T-helper 22 cell (primary cell): ENCODE results near the gene DALRD3.

Source experiments
- DNase-seq: peaks from one replicate; pipeline ENCODE4 v3.0.0-alpha.2; 2020; ENCODE audit warnings: low read depth

DALRD3 gene

DNA sequence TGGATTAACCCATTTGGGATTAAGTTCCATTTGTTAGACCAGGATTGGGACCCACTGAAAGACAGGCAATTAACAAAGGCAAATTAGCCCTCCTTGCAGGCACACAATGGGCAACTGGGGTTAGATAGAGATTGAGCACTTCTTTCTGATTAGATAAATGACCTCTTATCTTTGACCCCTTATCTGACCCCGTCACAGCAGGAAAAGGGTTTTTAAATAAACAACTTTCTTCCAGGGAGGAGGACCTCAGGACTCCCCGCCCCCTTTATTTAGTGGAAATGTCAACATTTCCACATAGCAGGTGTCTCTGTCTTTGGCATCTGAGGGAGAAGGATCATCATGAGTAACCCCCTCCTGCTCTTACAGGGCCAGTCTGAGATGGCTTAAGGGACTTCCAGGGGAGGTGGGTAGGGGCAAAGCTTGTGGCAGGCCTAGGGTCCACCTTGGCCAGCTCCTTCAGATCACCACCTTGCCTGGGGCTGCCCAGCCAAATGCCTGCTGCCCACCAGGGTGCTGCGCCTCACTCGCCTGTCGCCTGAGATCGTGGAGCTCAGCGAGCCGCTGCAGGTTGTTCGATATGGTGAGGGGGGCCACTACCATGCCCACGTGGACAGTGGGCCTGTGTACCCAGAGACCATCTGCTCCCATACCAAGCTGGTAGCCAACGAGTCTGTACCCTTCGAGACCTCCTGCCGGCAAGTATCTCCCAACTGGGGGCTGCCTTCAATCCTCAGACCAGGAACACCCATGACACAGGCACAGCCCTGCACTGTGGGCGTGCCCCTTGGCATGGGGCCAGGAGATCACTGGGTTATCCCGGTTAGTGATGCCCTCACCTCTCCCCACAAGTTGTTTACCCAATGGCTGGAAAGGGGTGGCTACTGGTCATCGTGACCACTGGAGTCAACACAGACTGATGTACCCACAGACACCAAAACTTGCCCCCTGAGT is 13.8 kb downstream of the DALRD3 start:
- no peak for DNase-seq

DNA sequence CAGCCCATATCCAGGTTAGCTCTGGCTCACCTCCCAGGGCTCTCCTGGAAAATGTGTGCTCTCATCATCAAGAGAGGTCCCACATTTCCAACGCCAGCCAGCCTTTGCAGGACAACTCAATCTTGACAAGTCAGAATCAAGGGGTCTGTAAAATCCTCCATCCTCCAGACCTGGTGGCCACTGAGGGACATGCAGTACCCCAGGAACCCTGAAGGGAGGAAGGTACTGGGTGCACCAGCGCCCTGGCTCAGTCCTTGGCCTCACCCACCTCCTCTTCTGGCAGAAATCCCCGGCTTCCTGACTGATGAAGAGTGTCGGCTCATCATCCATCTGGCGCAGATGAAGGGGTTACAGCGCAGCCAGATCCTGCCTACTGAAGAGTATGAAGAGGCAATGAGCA is 17.2 kb downstream of the DALRD3 start:
- no peak for DNase-seq

DNA sequence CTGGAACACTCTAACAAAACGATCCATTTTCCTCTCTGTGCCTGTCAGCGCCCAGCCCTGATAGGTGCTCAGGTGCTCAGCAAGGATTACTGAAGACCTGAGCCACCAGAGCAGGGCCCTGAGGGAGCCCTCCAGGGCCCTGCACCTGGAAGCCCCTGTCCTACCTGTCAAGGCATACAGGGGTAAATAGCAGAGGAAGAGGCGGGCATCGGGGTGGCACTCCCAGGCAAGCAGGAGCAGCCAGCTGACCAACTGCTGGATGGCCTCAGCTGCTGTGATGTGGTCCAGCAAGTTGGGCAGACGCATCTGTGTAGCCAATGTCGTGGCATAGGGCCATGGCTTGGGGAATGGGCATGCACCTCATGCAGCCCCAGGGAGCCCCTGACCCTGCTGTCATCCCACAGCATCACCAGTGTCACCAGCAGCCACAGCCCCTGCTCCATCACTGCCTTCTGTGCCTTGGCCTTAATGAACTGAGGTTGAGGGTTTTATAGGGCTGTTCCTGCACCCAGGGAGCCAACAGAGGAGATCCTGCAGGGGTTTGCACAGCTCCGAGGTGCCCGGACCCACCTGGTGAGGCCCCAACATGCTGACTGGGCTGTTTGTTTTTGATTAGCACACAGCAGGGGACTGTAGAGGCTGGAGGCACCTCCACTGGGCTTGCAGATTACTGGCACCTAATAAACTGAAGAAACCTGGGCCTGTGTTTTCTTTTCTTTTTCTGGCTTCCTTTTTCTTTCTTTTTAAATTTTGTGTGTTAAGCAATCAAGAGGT is 19.1 kb downstream of the DALRD3 start:
- no peak for DNase-seq

DNA sequence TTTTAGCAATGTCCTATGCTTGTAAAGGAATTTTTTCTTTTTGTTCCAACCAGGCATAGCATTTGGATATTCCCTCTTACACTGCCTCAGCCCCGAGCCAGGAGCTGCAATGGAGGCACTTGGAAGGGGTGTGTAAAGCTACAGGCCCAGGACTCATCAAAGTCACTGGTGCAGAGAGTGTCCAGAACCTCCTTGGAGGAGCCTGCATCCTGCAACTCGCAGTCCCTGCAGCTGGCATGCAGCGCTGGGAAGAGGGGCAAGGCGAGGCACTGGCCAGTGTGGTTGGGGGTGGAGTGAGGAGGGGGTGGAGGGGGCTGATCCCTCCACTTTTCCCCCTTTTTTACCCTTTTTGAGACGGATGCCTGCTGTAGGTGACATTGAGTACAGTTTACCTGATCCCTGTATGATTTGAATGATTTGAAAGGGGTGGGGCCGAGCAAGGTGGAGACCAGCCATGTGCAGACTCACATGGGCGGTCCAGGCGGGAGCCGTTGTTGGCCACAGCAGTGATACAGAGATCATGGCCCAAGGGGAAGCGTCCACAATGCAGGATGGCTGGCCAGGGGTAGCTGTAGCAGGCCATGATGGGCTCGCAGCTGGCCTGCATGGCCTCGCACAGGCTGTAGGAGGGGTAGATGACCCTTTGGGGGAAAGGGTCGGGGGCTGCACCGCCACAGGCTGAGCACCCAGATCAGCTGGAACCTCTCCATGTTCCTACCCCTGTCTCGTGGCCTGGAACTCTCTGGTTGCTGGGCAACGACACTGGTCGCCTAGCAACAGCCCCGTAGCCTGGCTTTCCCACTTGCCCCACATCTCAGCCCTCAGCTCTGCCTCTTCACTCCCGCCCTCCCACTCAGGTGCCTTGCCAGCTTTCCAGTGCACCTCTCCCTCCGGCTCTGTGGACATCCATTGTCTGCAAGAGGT is 20.4 kb downstream of the DALRD3 start:
- DNase-seq, result no peak

DNA sequence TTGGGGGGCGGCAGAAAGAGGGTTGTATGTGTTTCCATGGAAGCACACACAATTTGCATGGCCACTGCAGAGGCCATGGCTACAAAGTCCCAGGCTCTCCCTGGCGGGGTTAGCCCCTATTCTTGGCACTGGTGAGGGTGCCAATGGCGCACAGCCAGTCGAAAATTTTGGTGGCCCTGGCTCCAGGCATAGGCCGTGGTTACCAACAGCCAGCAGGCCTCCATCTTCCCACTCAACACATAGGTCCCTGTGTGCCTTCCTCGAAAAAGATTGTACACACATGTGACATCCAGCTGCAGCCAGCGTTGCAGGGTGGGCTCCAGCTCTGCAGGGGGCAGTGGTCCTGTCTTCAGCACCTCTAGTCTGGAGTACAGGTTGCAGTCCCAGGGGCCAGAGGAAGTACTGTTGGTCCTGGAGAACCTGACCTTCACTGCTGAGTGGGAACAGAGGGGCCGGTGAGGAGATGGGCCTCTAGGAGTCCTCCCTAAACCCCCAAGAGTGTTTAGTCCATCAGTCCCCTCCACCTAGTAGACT is 21.2 kb downstream of the DALRD3 start:
- DNase-seq, result no peak

DNA sequence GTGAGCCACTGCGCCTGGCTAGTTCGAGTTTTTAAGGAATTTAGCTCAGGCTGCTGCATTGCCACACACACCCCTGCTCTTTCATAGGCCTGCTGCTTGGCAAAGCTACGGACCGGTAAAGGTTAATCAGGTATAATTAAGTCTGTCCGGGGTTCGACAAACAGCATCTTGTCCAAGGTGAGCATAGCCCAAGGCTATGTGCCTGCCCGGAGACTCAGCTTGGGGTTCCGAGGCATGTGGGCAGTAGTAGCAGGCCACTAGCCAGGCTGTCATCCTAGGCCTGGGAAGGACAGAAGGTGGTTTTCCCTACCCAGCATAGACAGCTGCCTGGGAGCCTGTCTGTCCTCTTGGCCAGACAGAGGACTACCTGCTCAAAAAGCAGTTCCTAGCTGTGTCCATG is 21.7 kb downstream of the DALRD3 start:
- DNase-seq, result no peak

DNA sequence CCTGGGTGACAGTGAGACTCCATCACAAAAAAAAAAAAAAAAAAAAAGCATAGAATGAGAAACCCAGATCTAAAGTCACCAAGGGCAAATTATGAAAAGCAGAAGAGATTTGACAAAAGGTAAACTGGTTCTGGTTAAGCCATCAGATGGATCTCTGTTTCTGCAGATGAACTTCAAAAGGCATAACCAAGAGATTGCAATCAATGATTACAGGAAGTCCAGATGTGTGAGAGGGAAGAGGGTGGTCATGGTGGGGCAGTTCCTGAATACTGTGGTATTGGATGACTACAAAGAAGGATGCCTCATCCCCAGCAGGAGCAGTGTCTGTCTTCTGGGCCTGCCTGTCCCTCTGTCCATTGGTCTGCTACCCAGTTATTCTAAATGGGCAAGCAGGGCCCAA is 24.5 kb downstream of the DALRD3 start:
- DNase-seq, result no peak

DNA sequence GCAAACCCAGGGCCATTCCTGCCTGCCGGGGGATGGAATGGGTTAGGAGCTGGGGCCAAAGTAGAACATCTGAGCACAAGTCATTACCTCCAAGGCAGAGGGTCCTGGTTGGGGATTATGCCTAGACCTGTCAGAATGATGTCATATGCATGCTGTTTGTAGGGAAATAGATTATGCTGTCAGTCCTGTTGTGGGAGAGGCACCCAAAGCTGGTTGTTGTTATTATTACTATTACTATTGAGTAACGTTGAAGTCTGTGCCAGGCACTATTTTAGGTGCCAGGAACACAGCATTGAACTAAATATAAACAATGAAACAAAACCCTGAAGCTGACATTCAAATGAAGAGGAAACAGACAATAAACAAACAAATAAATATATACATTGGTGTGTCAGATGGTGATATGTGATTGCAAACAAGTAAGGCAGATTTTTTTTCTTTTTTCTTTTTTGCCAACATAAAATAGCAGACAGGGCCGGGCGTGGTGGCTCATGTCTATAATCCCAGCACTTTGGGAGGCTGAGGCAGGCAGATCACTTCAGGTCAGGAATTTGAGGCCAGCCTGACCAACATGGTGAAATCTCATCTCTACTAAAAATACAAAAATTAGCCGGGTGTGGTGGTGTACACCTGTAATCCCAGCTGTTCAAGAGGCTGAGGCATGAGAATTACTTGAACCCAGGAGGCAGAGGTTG is 26.4 kb downstream of the DALRD3 start:
- DNase-seq, result no peak

DNA sequence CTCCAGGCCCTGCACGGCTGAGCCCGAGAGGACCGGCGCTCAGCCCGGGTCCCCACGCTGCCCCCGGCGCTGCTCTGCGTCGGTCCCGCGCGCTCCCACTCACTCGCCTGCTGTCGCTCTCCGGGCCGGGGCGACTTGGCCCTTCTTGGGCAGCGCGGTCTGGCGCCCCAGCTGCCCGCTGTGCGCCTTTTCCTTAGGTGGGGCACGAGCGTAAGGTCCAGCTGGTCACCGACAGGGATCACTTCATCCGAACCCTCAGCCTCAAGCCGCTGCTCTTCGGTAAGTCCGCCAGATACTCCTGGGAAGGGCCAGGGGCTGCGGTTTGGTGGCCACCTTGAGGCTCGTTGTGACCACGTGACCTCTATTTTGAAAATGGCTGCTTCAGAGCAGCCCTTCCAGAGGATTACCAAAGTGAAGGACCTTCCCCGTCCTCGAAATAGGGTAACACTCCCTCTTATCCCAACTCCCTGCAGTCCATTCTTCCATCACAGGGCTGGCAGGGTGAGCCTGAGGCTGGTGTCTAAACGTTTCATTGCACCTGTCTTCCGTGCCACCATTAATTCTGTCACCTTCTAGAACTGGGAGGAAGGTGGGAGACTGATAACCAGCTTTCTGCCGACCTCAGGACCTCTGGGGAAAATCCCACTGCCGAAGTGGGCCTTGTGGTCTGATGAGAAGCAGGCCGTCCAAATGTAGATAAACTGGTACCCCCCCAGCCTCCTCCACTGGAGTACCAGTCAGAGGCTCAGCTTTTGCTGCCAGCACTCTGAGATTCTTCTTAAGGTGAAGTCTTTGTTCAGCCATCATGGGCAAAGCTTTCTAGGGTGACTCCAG is 27.5 kb downstream of the DALRD3 start:
- DNase-seq, result no peak

DNA sequence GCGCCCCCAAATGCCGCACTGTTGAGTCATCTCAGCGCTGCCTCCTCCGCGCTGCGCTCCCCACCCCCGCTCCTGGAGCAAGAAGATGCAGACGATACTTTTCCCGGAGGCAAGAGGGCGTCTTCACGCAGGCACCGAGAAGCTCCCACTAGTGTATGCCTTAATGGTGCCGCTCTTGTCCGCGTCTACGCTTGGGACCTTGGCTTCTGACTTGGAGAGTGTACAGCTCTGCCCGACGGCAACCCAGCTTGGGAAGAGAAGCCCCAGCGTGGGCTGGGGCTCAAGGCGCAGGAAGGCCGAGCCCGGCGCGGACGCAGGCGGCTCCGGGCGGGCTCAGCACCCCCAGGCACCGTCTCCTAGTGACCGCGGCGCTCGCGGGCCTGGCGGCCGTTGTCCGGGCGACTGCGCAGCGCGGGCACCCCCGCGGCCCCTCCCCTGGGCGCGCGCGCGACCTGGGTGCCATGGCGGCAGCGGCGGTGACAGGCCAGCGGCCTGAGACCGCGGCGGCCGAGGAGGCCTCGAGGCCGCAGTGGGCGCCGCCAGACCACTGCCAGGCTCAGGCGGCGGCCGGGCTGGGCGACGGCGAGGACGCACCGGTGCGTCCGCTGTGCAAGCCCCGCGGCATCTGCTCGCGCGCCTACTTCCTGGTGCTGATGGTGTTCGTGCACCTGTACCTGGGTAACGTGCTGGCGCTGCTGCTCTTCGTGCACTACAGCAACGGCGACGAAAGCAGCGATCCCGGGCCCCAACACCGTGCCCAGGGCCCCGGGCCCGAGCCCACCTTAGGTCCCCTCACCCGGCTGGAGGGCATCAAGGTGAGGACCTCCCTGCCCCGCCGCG is 28.4 kb downstream of the DALRD3 start, which contains the start of gene P4HTM:
Gene P4HTM, plus strand, starts transcription at position 446 of the 840 bp plus-strand sequence. Its CDS starts 16 bp downstream, at position 462.
- DNase-seq, result peak; percentile 71

DNA sequence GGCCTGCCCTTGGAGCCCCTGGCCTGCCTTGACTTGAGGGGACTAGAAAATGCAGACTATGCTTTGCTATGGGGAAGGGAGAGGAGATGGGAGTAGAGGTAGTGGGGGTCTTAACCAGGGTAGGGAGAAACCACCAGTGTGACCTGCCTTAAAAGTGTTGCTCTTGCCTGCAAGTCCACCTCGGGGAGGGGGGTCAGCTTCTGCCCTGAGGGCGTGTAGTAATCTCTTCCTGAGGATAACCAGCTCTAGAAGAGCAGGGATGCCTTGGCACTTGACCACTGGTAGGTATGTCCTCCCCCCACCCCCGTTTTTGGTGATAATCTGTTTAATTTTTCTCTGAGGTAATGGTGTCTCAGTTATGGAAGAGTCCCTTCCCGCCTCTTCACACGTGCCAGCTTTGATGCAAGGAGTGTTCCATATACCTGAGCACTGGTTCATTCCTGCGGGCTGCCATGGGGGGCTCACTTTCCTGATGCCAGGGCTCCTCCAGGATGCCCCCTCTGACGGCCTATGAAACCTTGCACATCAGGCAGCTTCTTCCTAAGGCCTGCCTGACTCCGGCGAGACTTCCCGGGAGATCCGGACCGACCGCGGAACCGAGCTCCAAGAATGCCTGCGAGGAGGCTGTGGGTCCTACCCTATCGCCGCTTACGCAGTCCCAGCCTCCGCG is 29.1 kb downstream of the DALRD3 start:
- no peak for DNase-seq

DNA sequence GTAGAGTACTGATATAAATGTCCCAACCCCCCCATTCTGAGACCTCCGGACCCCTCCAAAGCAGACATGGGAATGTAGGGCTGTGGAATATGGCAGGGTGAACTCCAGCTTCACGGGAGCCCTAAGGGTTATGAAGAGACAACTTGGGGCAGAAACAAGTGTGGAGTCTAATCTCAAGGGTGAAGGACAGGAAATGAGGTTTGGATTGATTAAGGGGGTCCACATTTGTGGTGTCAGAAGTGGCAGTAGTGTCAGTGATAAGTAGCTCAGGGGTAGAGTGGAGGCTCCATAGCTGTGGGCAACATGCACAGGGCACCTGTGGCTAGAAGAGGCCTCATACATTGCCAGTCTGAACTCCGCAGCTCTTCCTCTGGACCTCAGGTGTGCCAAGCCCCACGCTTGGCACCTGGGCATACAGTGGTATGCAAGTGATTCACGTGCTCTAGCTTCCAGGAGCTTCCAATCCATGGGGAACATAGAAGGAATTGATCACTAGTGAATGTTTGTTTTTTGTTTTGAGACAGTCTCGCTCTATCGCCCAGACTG is 32.5 kb downstream of the DALRD3 start:
- no peak for DNase-seq

DNA sequence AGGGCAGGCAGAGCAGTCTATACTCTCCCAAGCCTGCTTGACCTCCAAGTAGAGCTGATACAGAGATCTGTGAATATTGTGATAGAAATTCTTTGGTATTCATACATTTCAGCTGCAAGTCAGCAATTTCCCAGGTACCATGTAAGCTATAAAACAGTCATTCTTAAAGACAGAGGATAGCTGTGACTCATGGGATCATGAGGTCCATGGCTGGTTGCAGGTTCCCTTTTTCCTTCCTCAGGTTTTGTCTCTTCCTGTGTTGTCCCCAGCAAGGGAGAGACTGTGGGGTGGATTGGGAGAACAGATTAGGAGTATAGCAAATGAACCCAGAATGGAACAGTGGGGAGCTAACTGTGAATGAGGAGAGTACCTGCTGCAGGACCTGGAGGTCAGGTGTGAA is 33.7 kb downstream of the DALRD3 start:
- DNase-seq, result no peak

DNA sequence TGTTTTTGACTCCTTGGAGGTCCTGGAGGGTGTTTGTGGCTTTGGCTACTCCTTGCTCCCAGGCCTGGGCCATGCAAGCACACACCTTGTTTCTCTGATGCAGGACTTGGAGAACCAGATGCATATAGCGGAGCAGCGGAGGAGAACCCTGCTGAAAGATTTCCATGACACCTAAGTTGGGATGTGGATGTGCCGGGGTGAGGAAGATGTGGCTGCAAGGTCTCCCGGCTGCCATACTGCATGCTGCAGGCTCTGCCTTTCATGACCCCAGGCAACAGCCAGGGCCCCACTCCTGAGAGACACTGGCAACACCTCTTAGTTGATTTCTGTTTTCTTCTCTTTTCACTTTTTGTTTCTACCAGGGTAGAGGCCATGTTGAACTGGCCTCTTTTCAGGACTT is 35.3 kb downstream of the DALRD3 start:
- DNase-seq, result no peak

DNA sequence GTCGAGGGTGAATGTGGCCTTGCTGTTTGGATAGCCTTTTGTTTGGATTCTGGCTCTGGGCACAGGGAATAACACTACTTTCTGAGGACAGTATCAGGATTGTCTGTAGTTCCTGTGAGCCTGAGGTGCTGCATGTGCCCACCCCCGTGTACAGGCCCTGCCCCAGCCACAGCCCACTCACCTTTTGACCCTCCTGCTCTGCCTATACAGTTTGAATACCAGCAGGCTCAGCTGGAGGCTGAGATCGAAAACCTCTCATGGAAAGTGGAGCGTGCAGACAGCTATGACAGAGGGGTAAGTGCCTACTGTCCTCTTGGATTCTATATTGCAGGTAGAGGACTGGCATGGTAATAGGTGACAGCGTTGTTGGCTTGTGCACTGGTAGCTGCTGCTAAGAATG is 35.7 kb downstream of the DALRD3 start:
- no peak for DNase-seq

DNA sequence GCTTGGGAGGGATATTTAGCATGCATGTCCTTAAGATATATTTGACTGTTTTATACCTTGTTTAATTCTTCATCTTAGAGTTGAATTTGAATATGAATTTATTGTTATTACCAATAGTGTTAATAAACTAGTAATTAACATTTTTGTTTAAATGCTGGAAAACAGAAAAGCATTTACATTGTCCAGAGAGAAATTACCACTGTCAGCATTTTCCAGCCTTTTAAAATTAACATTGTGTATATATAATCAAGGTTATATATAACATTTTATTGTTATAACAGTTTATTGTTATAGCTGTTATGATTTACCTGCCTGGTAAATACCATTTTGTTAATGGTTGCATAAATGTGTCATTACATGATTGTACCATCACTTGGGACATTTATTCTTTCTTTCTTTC is 36.4 kb downstream of the DALRD3 start:
- no peak for DNase-seq

DNA sequence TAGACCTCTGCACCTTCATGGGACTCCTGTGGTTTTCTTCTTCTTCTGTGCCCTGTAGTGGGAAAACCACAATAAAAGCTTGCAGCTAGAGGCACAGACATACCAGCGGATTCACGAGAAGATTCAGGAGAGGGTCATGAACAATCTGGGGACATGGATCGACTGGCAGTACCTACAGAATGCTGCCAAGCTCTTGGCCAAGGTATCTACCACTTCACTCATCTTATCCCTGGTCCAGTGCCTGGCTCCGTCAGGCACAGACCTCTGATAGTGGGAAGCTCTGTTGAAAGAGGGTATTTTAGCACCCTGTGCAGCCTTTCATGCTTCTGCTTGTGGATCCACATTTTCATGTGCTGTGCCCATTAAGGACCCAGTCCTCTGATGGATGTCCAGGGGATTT is 38.1 kb downstream of the DALRD3 start:
- no peak for DNase-seq

DNA sequence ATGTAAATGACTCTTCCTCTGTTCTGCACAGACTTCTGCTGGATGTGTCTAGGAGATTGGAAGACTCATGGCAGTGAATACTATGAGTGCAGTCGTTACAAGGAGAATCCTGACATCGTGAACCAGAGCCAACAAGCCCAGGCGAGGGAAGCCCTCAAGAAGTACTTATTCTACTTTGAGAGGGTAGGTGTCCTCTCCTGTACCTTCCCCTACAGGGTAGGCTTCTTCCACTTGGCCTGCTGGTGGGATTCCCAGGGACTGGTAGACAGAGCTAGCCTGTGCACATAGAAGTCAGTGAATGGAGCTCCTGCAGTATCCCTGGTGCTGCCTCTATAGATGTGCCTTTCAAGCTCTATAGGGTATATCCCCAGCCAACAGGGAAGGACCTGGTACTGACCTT is 38.9 kb downstream of the DALRD3 start:
- DNase-seq, result no peak
